Measurements from ENCODE around the gene TTLL7.
"Not testable (repeated sequence)": the region's sequence is repeated elsewhere in the genome, so short reads cannot be mapped to it uniquely, and the experiment has no call there.

Gene TTLL7

GRCh38 chr1:83994111-83994510 is 4.8 kb downstream of the TTLL7 start:
- FAIRE-seq, result no peak

- FAIRE-seq, result no peak
Observed at GRCh38 chr1:83990734-83991133, 8.2 kb downstream of the TTLL7 start.

GRCh38 chr1:83985048-83985447 is 13.9 kb downstream of the TTLL7 start:
- no peak for FAIRE-seq

GRCh38 chr1:83983918-83984317 is 15.0 kb downstream of the TTLL7 start:
- not testable (repeated sequence) for FAIRE-seq

GRCh38 chr1:83978056-83978455 is 20.9 kb downstream of the TTLL7 start:
- FAIRE-seq, result no peak

- no peak for FAIRE-seq
Observed at GRCh38 chr1:83976920-83977319, 22.0 kb downstream of the TTLL7 start.

GRCh38 chr1:83970802-83971201 is 28.1 kb downstream of the TTLL7 start:
- no peak for FAIRE-seq

- FAIRE-seq, result no peak
Observed at GRCh38 chr1:83970114-83970513, 28.8 kb downstream of the TTLL7 start.

GRCh38 chr1:83967336-83967735 is 31.6 kb downstream of the TTLL7 start:
- FAIRE-seq, result no peak

DNA sequence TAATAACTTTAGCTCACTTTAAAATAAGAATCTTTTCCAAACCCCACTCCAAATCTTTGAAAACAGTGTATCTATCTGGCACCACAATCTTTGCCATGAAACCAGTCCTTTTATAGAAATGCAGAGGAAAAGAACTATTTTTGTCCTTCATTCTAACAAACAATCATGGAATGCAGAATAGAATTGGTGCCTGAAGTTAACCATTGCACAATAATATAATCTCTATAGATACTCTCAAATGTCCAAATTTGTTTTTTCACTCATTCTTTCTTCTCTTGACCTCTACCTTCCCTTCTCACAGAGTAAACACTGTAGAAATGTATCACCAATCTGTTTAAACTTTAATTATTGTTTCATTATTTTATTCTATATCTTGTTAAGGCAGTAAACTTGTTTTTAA is 34.8 kb downstream of the TTLL7 start:
- FAIRE-seq, result no peak

DNA sequence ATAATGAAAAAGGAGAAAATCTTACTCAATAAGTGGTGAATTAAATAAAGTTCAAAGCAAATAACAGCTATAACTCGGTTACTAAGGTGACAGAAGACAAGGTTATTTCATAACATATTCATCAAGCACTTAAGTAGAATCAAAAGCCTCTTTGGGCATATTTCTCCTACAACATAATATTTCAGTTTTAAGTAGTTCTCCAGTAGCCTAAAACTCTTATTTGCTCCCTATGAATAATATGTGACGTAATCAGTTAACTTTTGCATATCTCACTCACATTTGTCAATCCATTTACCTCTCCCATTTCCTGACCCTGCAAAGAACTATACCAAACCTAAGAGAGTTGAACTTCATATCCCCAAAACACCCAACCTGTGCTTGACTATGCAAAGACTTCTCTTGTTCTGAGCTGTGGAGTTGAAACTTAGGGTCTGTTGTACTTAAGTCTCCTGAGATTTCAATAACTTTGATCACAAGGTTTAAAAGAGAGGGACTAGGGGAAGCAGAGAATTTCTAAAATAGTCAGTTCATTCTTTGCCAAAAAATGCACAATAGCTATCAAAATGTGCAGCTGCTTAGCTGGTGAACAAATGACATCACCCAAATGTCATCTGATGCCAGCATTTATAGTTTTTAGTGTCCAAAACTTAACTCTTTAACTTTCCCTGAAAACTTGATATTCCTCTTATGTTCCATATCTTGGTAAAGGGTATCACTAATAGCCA is 37.2 kb downstream of the TTLL7 start:
- FAIRE-seq, result no peak

DNA sequence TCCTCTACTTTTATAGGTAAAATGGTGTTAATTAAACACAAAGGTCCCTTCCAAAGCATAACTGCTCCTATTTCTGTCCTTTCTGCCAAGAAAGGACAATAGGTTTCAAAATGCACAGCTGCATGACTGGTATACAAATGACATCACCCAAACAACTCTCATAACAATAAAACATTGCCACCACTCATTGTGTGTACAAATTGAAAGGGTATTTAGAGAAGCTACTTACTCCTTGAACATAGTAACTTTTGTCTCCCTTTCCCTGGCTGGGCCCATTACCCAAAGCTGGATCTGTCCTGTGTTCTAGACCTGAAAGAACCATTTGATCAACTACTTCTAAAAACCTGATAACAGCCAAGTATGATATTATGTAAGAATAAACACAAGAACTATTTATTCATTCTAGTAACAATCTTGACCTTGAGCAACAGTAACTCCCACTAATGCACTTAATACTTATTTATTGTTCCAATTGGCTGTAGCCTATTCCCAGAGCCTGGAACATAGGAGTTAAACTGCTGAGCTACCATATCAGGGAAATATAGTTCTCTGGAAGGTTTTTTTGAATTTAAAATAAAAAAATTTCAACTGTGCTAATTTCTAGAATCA is 38.2 kb downstream of the TTLL7 start:
- FAIRE-seq, result no peak

- no peak for FAIRE-seq
Observed at GRCh38 chr1:83959824-83960498, 39.0 kb downstream of the TTLL7 start.

DNA sequence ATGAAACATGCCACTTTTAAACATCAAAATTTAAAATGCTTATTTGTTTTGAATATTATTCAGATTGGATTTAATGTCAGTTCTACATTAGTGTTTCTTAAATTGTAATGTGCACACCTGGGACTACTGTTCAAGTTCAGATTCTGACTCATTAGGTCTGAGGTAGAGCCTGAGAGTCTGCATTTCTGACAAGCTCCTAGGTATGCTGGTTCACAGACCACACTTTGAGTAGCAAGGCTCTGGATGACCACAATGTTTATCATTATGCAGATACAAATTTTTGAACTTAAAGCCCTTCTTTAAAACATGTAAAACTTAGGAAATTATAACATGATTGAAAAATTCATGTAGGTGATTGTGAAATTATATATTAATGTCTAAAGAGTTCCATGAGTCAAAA is 40.2 kb downstream of the TTLL7 start:
- no peak for FAIRE-seq

- FAIRE-seq, result no peak
Observed at GRCh38 chr1:83954166-83954823, 44.6 kb downstream of the TTLL7 start.

GRCh38 chr1:83950106-83950661 is 48.7 kb downstream of the TTLL7 start:
- FAIRE-seq, result no peak

DNA sequence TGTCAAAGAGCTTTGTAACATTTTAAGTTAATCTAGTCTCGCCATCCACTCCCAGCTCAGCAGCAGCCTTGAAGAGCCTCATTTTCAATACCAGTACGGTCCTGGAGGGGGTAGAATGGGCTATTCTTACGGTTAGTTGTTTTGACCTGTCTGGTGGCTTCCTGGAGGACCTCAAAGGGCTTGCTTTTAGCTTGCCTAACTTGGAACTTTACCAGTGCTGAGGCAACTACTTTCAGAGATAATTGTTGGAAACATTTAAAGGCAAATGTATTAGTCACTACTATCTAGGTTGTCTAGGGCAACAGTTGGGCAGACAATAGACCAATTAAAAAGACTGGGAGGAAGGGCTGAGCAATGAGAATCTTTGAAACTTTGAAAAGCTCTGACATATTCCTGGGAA is 56.0 kb downstream of the TTLL7 start:
- FAIRE-seq, result no peak

- no peak for FAIRE-seq
Observed at GRCh38 chr1:83934550-83934949, 64.4 kb downstream of the TTLL7 start.

DNA sequence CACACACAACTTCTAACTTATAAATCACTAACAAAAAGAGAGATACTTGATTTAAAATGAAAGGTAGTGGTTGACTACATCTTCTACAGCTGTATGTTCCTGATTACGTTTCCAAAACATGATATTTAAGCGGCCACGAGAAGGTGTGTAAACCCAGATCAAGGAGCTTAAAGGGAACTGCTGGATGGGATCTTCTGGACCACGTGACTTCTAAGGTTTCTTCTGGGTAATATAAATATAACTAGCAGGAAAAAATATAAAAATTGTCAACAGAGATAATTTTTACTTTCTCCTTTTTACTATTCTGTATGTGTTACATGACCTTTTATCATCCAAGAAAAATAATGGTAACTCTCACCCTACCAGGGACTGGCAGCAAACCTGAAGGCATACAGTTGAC is 66.2 kb downstream of the TTLL7 start:
- FAIRE-seq, result no peak

DNA sequence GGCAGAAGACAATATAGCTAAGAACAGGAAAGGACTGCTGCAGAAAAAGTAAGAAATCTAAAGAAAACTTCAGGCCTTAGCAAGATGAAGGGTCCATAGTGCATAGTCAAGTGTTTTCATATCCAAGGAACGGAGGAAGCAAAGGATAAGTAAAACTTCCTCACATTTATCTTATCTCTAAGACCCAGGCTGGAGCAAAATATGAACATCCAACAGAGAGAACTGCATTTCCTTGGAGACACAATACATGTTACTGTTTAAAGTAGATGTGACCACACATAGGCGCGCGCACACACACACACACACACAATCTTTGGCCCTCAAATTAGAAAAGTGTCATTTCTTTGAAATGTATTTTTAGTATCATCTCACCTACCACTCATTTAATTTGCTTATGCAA is 66.7 kb downstream of the TTLL7 start:
- no peak for FAIRE-seq

GRCh38 chr1:83931658-83932253 is 67.2 kb downstream of the TTLL7 start:
- FAIRE-seq, result peak; percentile 84

GRCh38 chr1:83929184-83929583 is 69.7 kb downstream of the TTLL7 start:
- no peak for FAIRE-seq

GRCh38 chr1:83928396-83928795 is 70.5 kb downstream of the TTLL7 start:
- FAIRE-seq, result no peak

Data from TTC549 (cell line).